ENCODE measurements around the gene VOPP1. TPM values are rescaled to one million over a fixed set of nuclear protein-coding genes. Genes with fewer than 3 reads are reported as not detected.
A peak's percentile ranks its signal among the peaks of the same experiment; 100 is the strongest.

The VOPP1 gene
- total RNA-seq, 5 donors from 2014 or later (not counting 1 experiment from before 2014, with no cell fraction given), result 84.0 to 106 (median 94.8) TPM

GRCh38 chr7:55488216-55488615, 84.1 kb downstream of the VOPP1 start:
- ChIA-PET CTCF (no interaction called here), POLR2A (no interaction called here)
- peaks cover 82% of the 10 kb centered on the region for H3K36me3 Mint-ChIP-seq

GRCh38 chr7:55486991-55487390, 85.3 kb downstream of the VOPP1 start:
- ATAC-seq (replicated peaks in 1 of 4) (no peak), DNase-seq (no peak)
- H3K27me3 ChIP-seq (replicated peaks in 1 of 2; ENCODE audit: control insufficient read depth in 2 of 2, extremely low read depth in 1 of 2, insufficient read depth in 2 of 2, low read length in 1 of 2), result no peaks in the 10 kb centered on the region
- H3K4me1 Mint-ChIP-seq, result peaks cover 55 to 84% (median 63%) of the 10 kb centered on the region in 3 donors
- no peak overlapping the region for H3K4me3 Mint-ChIP-seq
- ChIA-PET POLR2A (no interaction called here), CTCF (no interaction called here)
- no peaks in the 10 kb centered on the region for H3K9me3 ChIP-seq
- H3K36me3 ChIP-seq (ENCODE audit: control insufficient read depth in 2 of 2, extremely low read depth in 1 of 2, insufficient read depth in 1 of 2, low read length in 1 of 2), result peaks cover 17 to 77% of the 10 kb centered on the region in 2 donors
- peaks cover 0 to 30% of the 10 kb centered on the region in 2 experiments for H3K4me1 ChIP-seq (ENCODE audit: control insufficient read depth in 1 of 2, extremely low read depth in 1 of 2, insufficient read depth in 2 of 2, low read length in 2 of 2)
- no peak overlapping the region for H3K27ac ChIP-seq (ENCODE audit: low read length)
- H3K27ac Mint-ChIP-seq, result peak overlapping the region in 1 of 2 donors; percentile 4
- no peaks in the 10 kb centered on the region for H3K27me3 Mint-ChIP-seq
- H3K4me3 ChIP-seq (ENCODE audit: control insufficient read depth in 1 of 2, extremely low read depth in 1 of 2, low read length in 1 of 2), result no peak overlapping the region
- 98% methylated on average over 6 of the region's 7 CpGs for WGBS (ENCODE audit: insufficient coverage)
- peaks cover 76% of the 10 kb centered on the region for H3K36me3 Mint-ChIP-seq
- H3K9me3 Mint-ChIP-seq, result no peaks in the 10 kb centered on the region

More at GRCh38 chr7:55488216-55488615, 84.1 kb downstream of the VOPP1 start:
- 72% methylated on average over 6 of the region's 6 CpGs for WGBS (ENCODE audit: insufficient coverage)
- ATAC-seq (replicated peaks in 1 of 4) (no peak), DNase-seq (no peak)
- Histone ChIP-seq H3K36me3 (ENCODE audit: control insufficient read depth in 2 of 2, extremely low read depth in 1 of 2, insufficient read depth in 1 of 2, low read length in 1 of 2) (peaks cover 13 to 85% of the 10 kb centered on the region in 2 donors), H3K4me1 (ENCODE audit: control insufficient read depth in 1 of 2, extremely low read depth in 1 of 2, insufficient read depth in 2 of 2, low read length in 2 of 2) (peaks cover 0 to 30% of the 10 kb centered on the region in 2 experiments), H3K9me3 (no peaks in the 10 kb centered on the region), H3K27ac (ENCODE audit: low read length) (no peak overlapping the region), H3K27me3 (replicated peaks in 1 of 2; ENCODE audit: control insufficient read depth in 2 of 2, extremely low read depth in 1 of 2, insufficient read depth in 2 of 2, low read length in 1 of 2) (no peaks in the 10 kb centered on the region), H3K4me3 (ENCODE audit: control insufficient read depth in 1 of 2, extremely low read depth in 1 of 2, low read length in 1 of 2) (no peak overlapping the region)
- H3K9me3 Mint-ChIP-seq, result no peaks in the 10 kb centered on the region
- peaks cover 59 to 81% (median 60%) of the 10 kb centered on the region in 3 donors for H3K4me1 Mint-ChIP-seq
- H3K27ac Mint-ChIP-seq, result peak overlapping the region; percentile 69 to 81
- no peak overlapping the region for H3K4me3 Mint-ChIP-seq
- H3K27me3 Mint-ChIP-seq, result no peaks in the 10 kb centered on the region

GRCh38 chr7:55486192-55486590, 86.1 kb downstream of the VOPP1 start:
- H3K27me3 Mint-ChIP-seq, result no peaks in the 10 kb centered on the region

GRCh38 chr7:55485501-55486191, 86.7 kb downstream of the VOPP1 start:
- Mint-ChIP-seq H3K4me1 (peaks cover 60 to 91% (median 70%) of the 10 kb centered on the region in 3 donors), H3K9me3 (no peaks in the 10 kb centered on the region), H3K27ac (peak overlapping the region; percentile 31 to 74), H3K36me3 (peaks cover 69% of the 10 kb centered on the region), H3K27me3 (no peaks in the 10 kb centered on the region), H3K4me3 (no peak overlapping the region)
- 94% methylated on average over 21 of the region's 28 CpGs for WGBS (ENCODE audit: insufficient coverage)
- no peak overlapping the region for H3K4me3 ChIP-seq (ENCODE audit: control insufficient read depth in 1 of 2, extremely low read depth in 1 of 2, low read length in 1 of 2)
- POLR2A ChIA-PET, result no interaction called here
- H3K27me3 ChIP-seq (replicated peaks in 1 of 2; ENCODE audit: control insufficient read depth in 2 of 2, extremely low read depth in 1 of 2, insufficient read depth in 2 of 2, low read length in 1 of 2), result no peaks in the 10 kb centered on the region
- H3K27ac ChIP-seq (ENCODE audit: low read length), result no peak overlapping the region
- peaks cover 17 to 65% of the 10 kb centered on the region in 2 donors for H3K36me3 ChIP-seq (ENCODE audit: control insufficient read depth in 2 of 2, extremely low read depth in 1 of 2, insufficient read depth in 1 of 2, low read length in 1 of 2)
- CTCF ChIA-PET, result no interaction called here
- peak in 1 of 35 experiments; percentile 8 for DNase-seq
- no peaks in the 10 kb centered on the region for H3K9me3 ChIP-seq
- ATAC-seq (replicated peaks in 1 of 4), result no peak
- peaks cover 0 to 36% of the 10 kb centered on the region in 2 experiments for H3K4me1 ChIP-seq (ENCODE audit: control insufficient read depth in 1 of 2, extremely low read depth in 1 of 2, insufficient read depth in 2 of 2, low read length in 2 of 2)

More at GRCh38 chr7:55486192-55486590, 86.1 kb downstream of the VOPP1 start:
- ChIA-PET CTCF (no interaction called here), POLR2A (no interaction called here)
- Mint-ChIP-seq H3K9me3 (no peaks in the 10 kb centered on the region), H3K27ac (peak overlapping the region in 1 of 2 donors; percentile 52), H3K4me3 (no peak overlapping the region), H3K36me3 (peaks cover 70% of the 10 kb centered on the region), H3K4me1 (peaks cover 55 to 89% (median 68%) of the 10 kb centered on the region in 3 donors)
- no peak overlapping the region for H3K27ac ChIP-seq (ENCODE audit: low read length)
- H3K4me3 ChIP-seq (ENCODE audit: control insufficient read depth in 1 of 2, extremely low read depth in 1 of 2, low read length in 1 of 2), result no peak overlapping the region
- WGBS (ENCODE audit: insufficient coverage), result 75% methylated on average over 4 of the region's 5 CpGs
- no peak for DNase-seq
- no peak for ATAC-seq (replicated peaks in 1 of 4)
- H3K27me3 ChIP-seq (replicated peaks in 1 of 2; ENCODE audit: control insufficient read depth in 2 of 2, extremely low read depth in 1 of 2, insufficient read depth in 2 of 2, low read length in 1 of 2), result no peaks in the 10 kb centered on the region
- peaks cover 17 to 69% of the 10 kb centered on the region in 2 donors for H3K36me3 ChIP-seq (ENCODE audit: control insufficient read depth in 2 of 2, extremely low read depth in 1 of 2, insufficient read depth in 1 of 2, low read length in 1 of 2)
- H3K9me3 ChIP-seq, result no peaks in the 10 kb centered on the region
- peaks cover 0 to 32% of the 10 kb centered on the region in 2 experiments for H3K4me1 ChIP-seq (ENCODE audit: control insufficient read depth in 1 of 2, extremely low read depth in 1 of 2, insufficient read depth in 2 of 2, low read length in 2 of 2)

GRCh38 chr7:55484834-55485233, 87.5 kb downstream of the VOPP1 start:
- ChIA-PET CTCF (no interaction called here), POLR2A (no interaction called here)
- Mint-ChIP-seq H3K27me3 (no peaks in the 10 kb centered on the region), H3K36me3 (peaks cover 67% of the 10 kb centered on the region), H3K27ac (peak overlapping the region; percentile 66 to 74), H3K4me3 (no peak overlapping the region), H3K9me3 (no peaks in the 10 kb centered on the region), H3K4me1 (peaks cover 67 to 93% (median 72%) of the 10 kb centered on the region in 3 donors)
- 95% methylated on average over 2 of the region's 6 CpGs for WGBS (ENCODE audit: insufficient coverage)
- Histone ChIP-seq H3K4me1 (ENCODE audit: control insufficient read depth in 1 of 2, extremely low read depth in 1 of 2, insufficient read depth in 2 of 2, low read length in 2 of 2) (peaks cover 0 to 36% of the 10 kb centered on the region in 2 experiments), H3K27me3 (replicated peaks in 1 of 2; ENCODE audit: control insufficient read depth in 2 of 2, extremely low read depth in 1 of 2, insufficient read depth in 2 of 2, low read length in 1 of 2) (no peaks in the 10 kb centered on the region), H3K36me3 (ENCODE audit: control insufficient read depth in 2 of 2, extremely low read depth in 1 of 2, insufficient read depth in 1 of 2, low read length in 1 of 2) (peaks cover 13 to 57% of the 10 kb centered on the region in 2 donors), H3K9me3 (no peaks in the 10 kb centered on the region), H3K4me3 (ENCODE audit: control insufficient read depth in 1 of 2, extremely low read depth in 1 of 2, low read length in 1 of 2) (no peak overlapping the region), H3K27ac (ENCODE audit: low read length) (no peak overlapping the region)
- ATAC-seq (replicated peaks in 1 of 4) (no peak), DNase-seq (peak in 1 of 35 experiments; percentile 8)

- Histone ChIP-seq H3K9me3 (no peaks in the 10 kb centered on the region), H3K4me3 (ENCODE audit: control insufficient read depth in 1 of 2, extremely low read depth in 1 of 2, low read length in 1 of 2) (no peak overlapping the region), H3K27ac (ENCODE audit: low read length) (no peak overlapping the region), H3K4me1 (ENCODE audit: control insufficient read depth in 1 of 2, extremely low read depth in 1 of 2, insufficient read depth in 2 of 2, low read length in 2 of 2) (peaks cover 0 to 31% of the 10 kb centered on the region in 2 experiments), H3K36me3 (ENCODE audit: control insufficient read depth in 2 of 2, extremely low read depth in 1 of 2, insufficient read depth in 1 of 2, low read length in 1 of 2) (peaks cover 9 to 51% of the 10 kb centered on the region in 2 donors), H3K27me3 (replicated peaks in 1 of 2; ENCODE audit: control insufficient read depth in 2 of 2, extremely low read depth in 1 of 2, insufficient read depth in 2 of 2, low read length in 1 of 2) (no peaks in the 10 kb centered on the region)
- Mint-ChIP-seq H3K36me3 (peaks cover 61% of the 10 kb centered on the region), H3K4me1 (peaks cover 67 to 93% (median 70%) of the 10 kb centered on the region in 3 donors), H3K27ac (peak overlapping the region; percentile 66 to 74), H3K9me3 (no peaks in the 10 kb centered on the region), H3K27me3 (no peaks in the 10 kb centered on the region), H3K4me3 (peak overlapping the region in 1 of 3 donors; percentile 12)
- CTCF ChIA-PET, result interaction anchor here in 1 of 2 donors (0.6 kb wide), 1 partner anchor 114 kb away, joined by 5 read pairs; no protein-coding TSS in a partner anchor
- no CpG with 5 or more reads among the region's 5 CpGs for WGBS (ENCODE audit: insufficient coverage)
- POLR2A ChIA-PET, result no interaction called here
- ATAC-seq (replicated peaks in 1 of 4), result peak in 3 of 4 experiments; percentile 36 to 63 (median 37)
- peak in 2 of 35 experiments; percentile 20 to 23 for DNase-seq
These were observed 88.1 kb downstream of the VOPP1 start for GRCh38 chr7:55484241-55484640.
